ENCODE measurements around the gene RFX8. TPM values are rescaled to one million over a fixed set of nuclear protein-coding genes. Genes with fewer than 3 reads are reported as not detected.

RFX8 gene
- total RNA-seq, 1 experiment from 2014 or later, result 0.77 TPM

GRCh38 chr2:101427240-101427639 is 47.7 kb downstream of the RFX8 start:
- ChIA-PET CTCF (no interaction called here), POLR2A (ENCODE audit: unreplicated experiment) (no interaction called here)
- BruUV-seq (replicated peaks), result no TSS peak
- H3K9ac ChIP-seq (ENCODE audit: low read length), result no peak overlapping the region
- no peak overlapping the region for H3K4me3 ChIP-seq (ENCODE audit: low read length)
- no peaks in the 10 kb centered on the region for H3F3A ChIP-seq (ENCODE audit: low read length, unreplicated experiment)
- no peaks in the 10 kb centered on the region for H4K20me1 ChIP-seq (ENCODE audit: low read length)
- intact Hi-C loops (cut with micrococcal nuclease), result no loop called here
- no peaks in the 10 kb centered on the region for H3K36me3 ChIP-seq (ENCODE audit: low read depth, low read length)
- H3K9me3 ChIP-seq (ENCODE audit: low read length), result no peaks in the 10 kb centered on the region
- H3K4me2 ChIP-seq (ENCODE audit: low read length), result no peak overlapping the region
- no peak for DNase-seq
- H3K4me1 ChIP-seq (ENCODE audit: insufficient read depth, low read length), result peaks cover 7% of the 10 kb centered on the region
- no peaks in the 10 kb centered on the region for H3K27me3 ChIP-seq (ENCODE audit: low read length)
- no peaks in the 10 kb centered on the region for H3K9me2 ChIP-seq (replicated peaks; ENCODE audit: low read length)
- H3K79me2 ChIP-seq (ENCODE audit: low read length), result no peaks in the 10 kb centered on the region
- H3K27ac ChIP-seq (ENCODE audit: low read length), result no peak overlapping the region
- ATAC-seq, result no peak
- no peak overlapping the region for H2AFZ ChIP-seq (ENCODE audit: low read length)
- TF ChIP-seq CTCF (conservative IDR thresholded peaks at IDR 0.05; ENCODE audit: low read depth, low read length) (no peak), EZH2phosphoT487 (IDR thresholded peaks at IDR 0.05; ENCODE audit: borderline replicate concordance, low read length) (no peak), EZH2 (IDR thresholded peaks at IDR 0.05; ENCODE audit: low read length, unreplicated experiment) (no peak)

GRCh38 chr2:101426822-101427221 is 48.1 kb downstream of the RFX8 start:
- H3K36me3 ChIP-seq (ENCODE audit: low read depth, low read length), result no peaks in the 10 kb centered on the region
- ChIA-PET CTCF (no interaction called here), POLR2A (ENCODE audit: unreplicated experiment) (interaction anchor here (0.5 kb wide), 1 partner anchor 31 kb away, joined by 3 read pairs; no protein-coding TSS in a partner anchor)
- intact Hi-C loops (cut with micrococcal nuclease), result no loop called here
- DNase-seq (no peak), ATAC-seq (no peak)
- H3K4me2 ChIP-seq (ENCODE audit: low read length), result no peak overlapping the region
- no peaks in the 10 kb centered on the region for H4K20me1 ChIP-seq (ENCODE audit: low read length)
- H2AFZ ChIP-seq (ENCODE audit: low read length), result no peak overlapping the region
- H3K27me3 ChIP-seq (ENCODE audit: low read length), result no peaks in the 10 kb centered on the region
- no peak overlapping the region for H3K27ac ChIP-seq (ENCODE audit: low read length)
- peaks cover 3% of the 10 kb centered on the region; the same call in 1 of the 2 replicates for H3K4me1 ChIP-seq (ENCODE audit: insufficient read depth, low read length)
- no peak overlapping the region for H3K9ac ChIP-seq (ENCODE audit: low read length)
- no peak overlapping the region for H3K4me3 ChIP-seq (ENCODE audit: low read length)
- no peaks in the 10 kb centered on the region for H3K9me3 ChIP-seq (ENCODE audit: low read length)
- TF ChIP-seq CTCF (conservative IDR thresholded peaks at IDR 0.05; ENCODE audit: low read depth, low read length), result no peak
- no peak for TF ChIP-seq EZH2 (IDR thresholded peaks at IDR 0.05; ENCODE audit: low read length, unreplicated experiment)
- no peak for TF ChIP-seq EZH2phosphoT487 (IDR thresholded peaks at IDR 0.05; ENCODE audit: borderline replicate concordance, low read length)
- no peaks in the 10 kb centered on the region for H3K79me2 ChIP-seq (ENCODE audit: low read length)
- BruUV-seq (replicated peaks), result no TSS peak
- H3F3A ChIP-seq (ENCODE audit: low read length, unreplicated experiment), result no peaks in the 10 kb centered on the region
- H3K9me2 ChIP-seq (replicated peaks; ENCODE audit: low read length), result no peaks in the 10 kb centered on the region

GRCh38 chr2:101420623-101421022 is 54.3 kb downstream of the RFX8 start:
- Histone ChIP-seq H3K79me2 (ENCODE audit: low read length) (no peaks in the 10 kb centered on the region), H3K36me3 (ENCODE audit: low read depth, low read length) (no peaks in the 10 kb centered on the region), H3K4me3 (ENCODE audit: low read length) (no peak overlapping the region), H3F3A (ENCODE audit: low read length, unreplicated experiment) (no peaks in the 10 kb centered on the region), H4K20me1 (ENCODE audit: low read length) (no peaks in the 10 kb centered on the region), H3K4me1 (ENCODE audit: insufficient read depth, low read length) (peaks cover 14% of the 10 kb centered on the region), H2AFZ (ENCODE audit: low read length) (no peak overlapping the region), H3K9me2 (replicated peaks; ENCODE audit: low read length) (no peaks in the 10 kb centered on the region), H3K9ac (ENCODE audit: low read length) (no peak overlapping the region), H3K27me3 (ENCODE audit: low read length) (no peaks in the 10 kb centered on the region), H3K9me3 (ENCODE audit: low read length) (no peaks in the 10 kb centered on the region), H3K4me2 (ENCODE audit: low read length) (no peak overlapping the region), H3K27ac (ENCODE audit: low read length) (no peak overlapping the region)
- BruUV-seq (replicated peaks), result no TSS peak
- ChIA-PET POLR2A (ENCODE audit: unreplicated experiment) (no interaction called here), CTCF (interaction anchor here (1.1 kb wide), 1 partner anchor 78 kb away, joined by 3 read pairs; no protein-coding TSS in a partner anchor)
- DNase-seq (no peak), ATAC-seq (no peak)
- TF ChIP-seq CTCF (conservative IDR thresholded peaks at IDR 0.05; ENCODE audit: low read depth, low read length) (no peak), EZH2 (IDR thresholded peaks at IDR 0.05; ENCODE audit: low read length, unreplicated experiment) (no peak), EZH2phosphoT487 (IDR thresholded peaks at IDR 0.05; ENCODE audit: borderline replicate concordance, low read length) (no peak)
- intact Hi-C loops (cut with micrococcal nuclease), result no loop called here

All from PC-3 (cell line).